GM12878 (cell line): Measurements from ENCODE around the gene TPCN1.

ENCODE experiments used
- BRCA1 ChIP-seq: IDR thresholded peaks from 2 replicates; pipeline ENCODE4 v1.6.1; 2011; ENCODE audit warnings: low read depth, low read length, improper control_type of control experiment
- EP300 ChIP-seq, 2 experiments: fragments of 150-350 bp in 1 of 2; IDR thresholded peaks; 2 replicates each; pipeline ENCODE4 v1.6.1; 2011 to 2012; ENCODE audit warnings: low read depth in 2 of 2, low read length in 2 of 2, borderline replicate concordance in 1 of 2, improper control_type of control experiment in 1 of 2, inconsistent platforms in 1 of 2; ENCODE audit not compliant: control insufficient read depth in 1 of 2
- EZH2 ChIP-seq: IDR thresholded peaks from 2 replicates; pipeline ENCODE4 v1.6.1; 2012; ENCODE audit warnings: low read depth, mild to moderate bottlenecking, control low read depth, inconsistent platforms, low read length, borderline replicate concordance; ENCODE audit not compliant: control insufficient read depth
- FOXM1 ChIP-seq: IDR thresholded peaks from 2 replicates; pipeline ENCODE4 v1.6.1; 2012; ENCODE audit warnings: low read depth, mild to moderate bottlenecking, inconsistent platforms, low read length, moderate library complexity
- JUND ChIP-seq: IDR thresholded peaks from 2 replicates; pipeline ENCODE4 v1.6.1; 2012; ENCODE audit warnings: low read depth, mild to moderate bottlenecking, low read length, improper control_type of control experiment, moderate library complexity
- MTA2 ChIP-seq: fragments of 450-650 bp; IDR thresholded peaks from 2 replicates; pipeline ENCODE4 v1.6.1; 2016; ENCODE audit warnings: low read depth, mild to moderate bottlenecking, moderate library complexity
- MXI1 ChIP-seq: fragments of 150-350 bp; IDR thresholded peaks from 2 replicates; pipeline ENCODE4 v1.6.1; 2011; ENCODE audit warnings: low read depth, mild to moderate bottlenecking, inconsistent platforms, low read length, improper control_type of control experiment
- NFYB ChIP-seq: IDR thresholded peaks from 2 replicates; pipeline ENCODE4 v1.6.1; 2011; ENCODE audit warnings: low read depth, mild to moderate bottlenecking, low read length, improper control_type of control experiment, moderate library complexity; ENCODE audit not compliant: insufficient read depth
- POLR2A ChIP-seq: IDR thresholded peaks from 2 replicates; pipeline ENCODE4 v1.6.1; 2011; ENCODE audit warnings: low read depth, mild to moderate bottlenecking, low read length
- TAF1 ChIP-seq: IDR thresholded peaks from 2 replicates; pipeline ENCODE4 v1.6.1; 2011; ENCODE audit warnings: mild to moderate bottlenecking, low read depth, low read length, borderline replicate concordance
- ZZZ3 ChIP-seq: IDR thresholded peaks from 2 replicates; pipeline ENCODE4 v1.6.1; 2011; ENCODE audit warnings: low read depth; ENCODE audit not compliant: control insufficient read depth, insufficient read length
- TF ChIP-seq, protein P1 (sequence below): fragments of 450-650 bp; IDR thresholded peaks from 2 replicates; pipeline ENCODE4 v1.6.1; 2017; ENCODE audit warnings: mild to moderate bottlenecking
- TF ChIP-seq, protein P2 (sequence below): fragments of 450-650 bp; IDR thresholded peaks from 2 replicates; pipeline ENCODE4 v1.6.1; 2017; ENCODE audit warnings: antibody characterized with exemption, mild to moderate bottlenecking, moderate library complexity

DNA sequence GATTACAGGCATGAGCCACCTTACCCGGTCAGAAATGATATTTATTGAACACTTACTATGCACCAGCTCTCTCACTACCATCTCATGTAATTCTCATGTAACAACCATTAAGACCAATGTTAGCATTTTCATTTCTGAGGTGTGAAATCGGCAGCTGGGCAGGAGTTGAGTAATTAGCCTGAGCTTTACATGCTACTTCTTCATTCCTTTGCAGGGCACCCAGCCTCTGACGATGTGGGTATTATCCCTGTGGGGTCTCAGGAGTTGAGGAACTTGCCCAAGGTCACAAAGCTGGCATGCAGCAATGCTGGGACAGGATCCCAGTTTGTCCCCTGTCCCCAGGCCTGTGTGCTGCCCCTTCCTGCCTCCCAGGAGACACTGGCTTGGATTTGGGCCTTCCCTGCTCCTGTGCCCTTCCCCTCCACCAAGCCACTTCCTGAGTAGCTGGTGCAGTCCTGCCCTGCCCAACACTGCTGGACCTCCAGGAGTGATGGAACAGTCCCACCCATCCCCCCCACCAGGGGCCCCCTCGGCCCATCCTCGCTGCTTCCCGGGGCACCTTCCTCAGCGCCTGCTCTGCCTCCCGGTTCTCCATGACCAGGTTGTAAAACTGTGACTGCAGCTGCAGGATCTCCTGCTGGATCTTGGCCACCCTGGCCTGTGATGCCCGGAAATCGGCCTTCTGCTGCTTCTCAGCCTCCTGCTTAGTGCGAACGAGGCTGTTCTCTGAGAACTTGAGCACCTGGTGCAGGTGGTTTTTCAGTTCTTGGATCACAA lies 21.1 kb upstream of the TPCN1 start:
- TF ChIP-seq BRCA1, result no peak
- TF ChIP-seq MTA2, result no peak
- TF ChIP-seq POLR2A, result no peak
- TF ChIP-seq EZH2, result no peak
- TF ChIP-seq, protein P1, sequence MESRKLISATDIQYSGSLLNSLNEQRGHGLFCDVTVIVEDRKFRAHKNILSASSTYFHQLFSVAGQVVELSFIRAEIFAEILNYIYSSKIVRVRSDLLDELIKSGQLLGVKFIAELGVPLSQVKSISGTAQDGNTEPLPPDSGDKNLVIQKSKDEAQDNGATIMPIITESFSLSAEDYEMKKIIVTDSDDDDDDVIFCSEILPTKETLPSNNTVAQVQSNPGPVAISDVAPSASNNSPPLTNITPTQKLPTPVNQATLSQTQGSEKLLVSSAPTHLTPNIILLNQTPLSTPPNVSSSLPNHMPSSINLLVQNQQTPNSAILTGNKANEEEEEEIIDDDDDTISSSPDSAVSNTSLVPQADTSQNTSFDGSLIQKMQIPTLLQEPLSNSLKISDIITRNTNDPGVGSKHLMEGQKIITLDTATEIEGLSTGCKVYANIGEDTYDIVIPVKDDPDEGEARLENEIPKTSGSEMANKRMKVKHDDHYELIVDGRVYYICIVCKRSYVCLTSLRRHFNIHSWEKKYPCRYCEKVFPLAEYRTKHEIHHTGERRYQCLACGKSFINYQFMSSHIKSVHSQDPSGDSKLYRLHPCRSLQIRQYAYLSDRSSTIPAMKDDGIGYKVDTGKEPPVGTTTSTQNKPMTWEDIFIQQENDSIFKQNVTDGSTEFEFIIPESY, result no peak
- TF ChIP-seq MXI1, result no peak
- TF ChIP-seq, protein P2, sequence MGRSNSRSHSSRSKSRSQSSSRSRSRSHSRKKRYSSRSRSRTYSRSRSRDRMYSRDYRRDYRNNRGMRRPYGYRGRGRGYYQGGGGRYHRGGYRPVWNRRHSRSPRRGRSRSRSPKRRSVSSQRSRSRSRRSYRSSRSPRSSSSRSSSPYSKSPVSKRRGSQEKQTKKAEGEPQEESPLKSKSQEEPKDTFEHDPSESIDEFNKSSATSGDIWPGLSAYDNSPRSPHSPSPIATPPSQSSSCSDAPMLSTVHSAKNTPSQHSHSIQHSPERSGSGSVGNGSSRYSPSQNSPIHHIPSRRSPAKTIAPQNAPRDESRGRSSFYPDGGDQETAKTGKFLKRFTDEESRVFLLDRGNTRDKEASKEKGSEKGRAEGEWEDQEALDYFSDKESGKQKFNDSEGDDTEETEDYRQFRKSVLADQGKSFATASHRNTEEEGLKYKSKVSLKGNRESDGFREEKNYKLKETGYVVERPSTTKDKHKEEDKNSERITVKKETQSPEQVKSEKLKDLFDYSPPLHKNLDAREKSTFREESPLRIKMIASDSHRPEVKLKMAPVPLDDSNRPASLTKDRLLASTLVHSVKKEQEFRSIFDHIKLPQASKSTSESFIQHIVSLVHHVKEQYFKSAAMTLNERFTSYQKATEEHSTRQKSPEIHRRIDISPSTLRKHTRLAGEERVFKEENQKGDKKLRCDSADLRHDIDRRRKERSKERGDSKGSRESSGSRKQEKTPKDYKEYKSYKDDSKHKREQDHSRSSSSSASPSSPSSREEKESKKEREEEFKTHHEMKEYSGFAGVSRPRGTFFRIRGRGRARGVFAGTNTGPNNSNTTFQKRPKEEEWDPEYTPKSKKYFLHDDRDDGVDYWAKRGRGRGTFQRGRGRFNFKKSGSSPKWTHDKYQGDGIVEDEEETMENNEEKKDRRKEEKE, result no peak
- TF ChIP-seq NFYB, result no peak
- no peak for TF ChIP-seq EP300 (IDR thresholded peaks at IDR 0.05; ENCODE audit: borderline replicate concordance in 1 of 2, control insufficient read depth in 1 of 2, low read depth in 2 of 2, low read length in 2 of 2)
- no peak for TF ChIP-seq TAF1
- TF ChIP-seq ZZZ3, result no peak
- TF ChIP-seq FOXM1, result no peak
- no peak for TF ChIP-seq JUND
